ENCODE data around the gene GAS2. TPM values are rescaled to one million over a fixed set of nuclear protein-coding genes. Genes with fewer than 3 reads are reported as not detected.

GAS2 gene
- total RNA-seq, 2 donors from 2014 or later = 4.2 to 7.0 TPM

GRCh38 chr11:22674470-22675439 lies 8.3 kb downstream of the GAS2 start:
- Histone ChIP-seq H3K36me3 (no peaks in the 10 kb centered on the region), H3K4me3 (no peak overlapping the region), H3K27ac (no peak overlapping the region), H3K4me1 (replicated peaks) (no peaks in the 10 kb centered on the region), H3K9me3 (no peaks in the 10 kb centered on the region), H3K27me3 (replicated peaks; ENCODE audit: insufficient read depth) (no peaks in the 10 kb centered on the region)
- WGBS = 47% methylated on average over 4 of the region's 4 CpGs
- TF ChIP-seq POLR2A (IDR thresholded peaks at IDR 0.05) = no peak
- no peak for TF ChIP-seq POLR2AphosphoS5 (IDR thresholded peaks at IDR 0.05)
- TF ChIP-seq, protein P1, sequence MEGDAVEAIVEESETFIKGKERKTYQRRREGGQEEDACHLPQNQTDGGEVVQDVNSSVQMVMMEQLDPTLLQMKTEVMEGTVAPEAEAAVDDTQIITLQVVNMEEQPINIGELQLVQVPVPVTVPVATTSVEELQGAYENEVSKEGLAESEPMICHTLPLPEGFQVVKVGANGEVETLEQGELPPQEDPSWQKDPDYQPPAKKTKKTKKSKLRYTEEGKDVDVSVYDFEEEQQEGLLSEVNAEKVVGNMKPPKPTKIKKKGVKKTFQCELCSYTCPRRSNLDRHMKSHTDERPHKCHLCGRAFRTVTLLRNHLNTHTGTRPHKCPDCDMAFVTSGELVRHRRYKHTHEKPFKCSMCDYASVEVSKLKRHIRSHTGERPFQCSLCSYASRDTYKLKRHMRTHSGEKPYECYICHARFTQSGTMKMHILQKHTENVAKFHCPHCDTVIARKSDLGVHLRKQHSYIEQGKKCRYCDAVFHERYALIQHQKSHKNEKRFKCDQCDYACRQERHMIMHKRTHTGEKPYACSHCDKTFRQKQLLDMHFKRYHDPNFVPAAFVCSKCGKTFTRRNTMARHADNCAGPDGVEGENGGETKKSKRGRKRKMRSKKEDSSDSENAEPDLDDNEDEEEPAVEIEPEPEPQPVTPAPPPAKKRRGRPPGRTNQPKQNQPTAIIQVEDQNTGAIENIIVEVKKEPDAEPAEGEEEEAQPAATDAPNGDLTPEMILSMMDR (IDR thresholded peaks at IDR 0.05) = no peak
- intact Hi-C loops (cut with DNase I) = no loop called here
- no peak for DNase-seq (ENCODE audit: low spot score)

- WGBS = 55% methylated on average over 4 of the region's 4 CpGs
- no peak for TF ChIP-seq POLR2AphosphoS5 (IDR thresholded peaks at IDR 0.05)
- no peak for TF ChIP-seq POLR2A (IDR thresholded peaks at IDR 0.05)
- TF ChIP-seq, protein P1 (IDR thresholded peaks at IDR 0.05) = no peak
- Histone ChIP-seq H3K4me3 (no peak overlapping the region), H3K4me1 (replicated peaks) (no peaks in the 10 kb centered on the region), H3K27me3 (replicated peaks; ENCODE audit: insufficient read depth) (no peaks in the 10 kb centered on the region), H3K27ac (no peak overlapping the region), H3K36me3 (no peaks in the 10 kb centered on the region), H3K9me3 (no peaks in the 10 kb centered on the region)
- DNase-seq (ENCODE audit: low spot score) = no peak
- intact Hi-C loops (cut with DNase I) = no loop called here
Observed at GRCh38 chr11:22677153-22677903, 10.9 kb downstream of the GAS2 start.

GRCh38 chr11:22680628-22681027 lies 14.2 kb downstream of the GAS2 start:
- DNase-seq (ENCODE audit: low spot score) = no peak
- Histone ChIP-seq H3K27ac (no peak overlapping the region), H3K36me3 (no peaks in the 10 kb centered on the region), H3K27me3 (replicated peaks; ENCODE audit: insufficient read depth) (no peaks in the 10 kb centered on the region), H3K4me3 (no peak overlapping the region), H3K9me3 (no peaks in the 10 kb centered on the region), H3K4me1 (replicated peaks) (no peaks in the 10 kb centered on the region)
- 57% methylated on average over 2 of the region's 2 CpGs for WGBS
- intact Hi-C loops (cut with DNase I) = no loop called here
- TF ChIP-seq, protein P1 (IDR thresholded peaks at IDR 0.05) = no peak
- TF ChIP-seq POLR2AphosphoS5 (IDR thresholded peaks at IDR 0.05) (no peak), POLR2A (IDR thresholded peaks at IDR 0.05) (no peak)

GRCh38 chr11:22681281-22681812 lies 14.9 kb downstream of the GAS2 start:
- intact Hi-C loops (cut with DNase I) = no loop called here
- no peak for DNase-seq (ENCODE audit: low spot score)
- no peaks in the 10 kb centered on the region for H3K27me3 ChIP-seq (replicated peaks; ENCODE audit: insufficient read depth)
- TF ChIP-seq, protein P1 (IDR thresholded peaks at IDR 0.05) = no peak
- TF ChIP-seq POLR2A (IDR thresholded peaks at IDR 0.05) (no peak), POLR2AphosphoS5 (IDR thresholded peaks at IDR 0.05) (no peak)
- H3K27ac ChIP-seq = no peak overlapping the region
- no peaks in the 10 kb centered on the region for H3K9me3 ChIP-seq
- no peaks in the 10 kb centered on the region for H3K36me3 ChIP-seq
- H3K4me3 ChIP-seq = no peak overlapping the region
- H3K4me1 ChIP-seq (replicated peaks) = no peaks in the 10 kb centered on the region
- 97% methylated on average over 4 of the region's 4 CpGs for WGBS

Measured in prostate gland (tissue), 2 donors.